Stomach (tissue), 9 donors: ENCODE data around the gene TECPR1. TPM values are rescaled to one million over a fixed set of nuclear protein-coding genes. Genes with fewer than 3 reads are reported as not detected.

ENCODE experiments used
- DNase-seq, 2 donors: peaks; one replicate each; pipeline versions ENCODE4 v3.0.0 to v3.0.0-alpha.2; 2013 to 2019
- H3K27ac ChIP-seq, 5 donors: fragments of 200-600 bp in 4 of 5; sonication (generic) in 4 of 5; one replicate each; pipeline ENCODE4 v1.5.1; 2013 to 2019; ENCODE audit warnings: mild to moderate bottlenecking in 1 of 5, moderate library complexity in 1 of 5
- H3K27me3 ChIP-seq, 3 donors: fragments of 200-600 bp; sonication (generic); one replicate each; pipeline ENCODE4 v1.5.1; 2017 to 2019; ENCODE audit warnings: mixed run types in 1 of 3
- H3K36me3 ChIP-seq, 4 donors: fragments of 200-600 bp; sonication (generic); 1 replicate in 3 of 4; 2 replicates in 1 of 4; pipeline ENCODE4 v1.5.1; 2016 to 2019
- H3K4me1 ChIP-seq, 4 donors: fragments of 200-600 bp; sonication (generic); one replicate each; pipeline ENCODE4 v1.5.1; 2016 to 2019
- H3K4me3 ChIP-seq, 4 donors: fragments of 200-600 bp; sonication (generic) in 3 of 4; one replicate each; pipeline ENCODE4 v1.5.1; 2016 to 2019; ENCODE audit warnings: mild to moderate bottlenecking in 1 of 4
- H3K9me3 ChIP-seq, 4 donors: fragments of 200-600 bp; sonication (generic); one replicate each; pipeline ENCODE4 v1.5.1; 2016 to 2019
- EP300 ChIP-seq: sonication (generic); formaldehyde crosslinking; IDR thresholded peaks from one replicate; pipeline ENCODE4 v1.6.1; 2017; ENCODE audit warnings: antibody characterized with exemption
- POLR2A ChIP-seq, 4 donors: fragments of 450-650 bp; IDR thresholded peaks; one replicate each; pipeline ENCODE4 v1.6.1; 2016; ENCODE audit warnings: antibody characterized with exemption in 4 of 4, control low read depth in 2 of 4, mild to moderate bottlenecking in 1 of 4, moderate library complexity in 1 of 4
- POLR2AphosphoS5 ChIP-seq, 3 donors: sonication (generic); formaldehyde crosslinking; IDR thresholded peaks; one replicate each; pipeline ENCODE4 v1.6.1; 2016; ENCODE audit warnings: antibody characterized with exemption in 3 of 3
- WGBS, 5 donors: extraction: QIAGEN DNeasy Blood & Tissue Kit in 3 of 5; methylation state at CpG; one replicate each; pipeline versions ENCODE4 v1.1.5 to v1.1.7; 2013 to 2018; 5-methylcytosine and 5-hydroxymethylcytosine counted together
- intact Hi-C: fragments of 100-400 bp; cut with DNase I; formaldehyde crosslinking; loops from one replicate; pipeline ENCODE4 v1.15.1; 2023; ENCODE audit warnings: low total_unique reads
- polyA plus RNA-seq, 3 donors: library from polyadenylated mRNA; stranded (reverse); fragments of 200-250 nt; gene quantifications; one replicate each; pipeline ENCODE4 v1.2.3, GENCODE V29; 2013
- total RNA-seq, 5 donors: library from RNA; depleted of rRNA; stranded (reverse); fragments of >200 nt; gene quantifications; one replicate each; pipeline versions ENCODE4 v1.1.0 to v1.2.3, GENCODE V29; 2014 to 2016
- TF ChIP-seq, protein P1 (sequence below), 7 experiments: fragments of 450-650 bp in 4 of 7; fragments of 200-600 bp in 3 of 7; sonication (generic) in 3 of 7; IDR thresholded peaks; one replicate each; pipeline ENCODE4 v1.5.1; 2016 to 2019; ENCODE audit warnings: antibody characterized with exemption in 7 of 7, control low read depth in 2 of 7, mild to moderate bottlenecking in 1 of 7
- donor health status: healthy with polysubstance abuse.
- donor health status: Bipolar disorder and iron deficiency.
- donor health status: healthy.

TECPR1 gene
- total and polyA plus RNA-seq, 8 donors = 8.8 to 70.7 (median 28.8) TPM

GRCh38 chr7:98285157-98286092 is 33.4 kb upstream of the TECPR1 start:
- Histone ChIP-seq H3K9me3 (no peaks in the 10 kb centered on the region), H3K27me3 (no peaks in the 10 kb centered on the region), H3K27ac (peak overlapping the region; percentile 90 to 99 (median 99)), H3K4me3 (peak overlapping the region; percentile 84 to 99 (median 96)), H3K36me3 (peaks cover 0 to 31% (median 17%) of the 10 kb centered on the region in 4 donors), H3K4me1 (peaks cover 74 to 87% (median 80%) of the 10 kb centered on the region in 4 donors)
- 46 to 62% (median 51%) methylated on average over 8 to 21 of the region's 21 CpGs for WGBS, 5 donors
- intact Hi-C loops = no loop called here
- TF ChIP-seq, protein P1, sequence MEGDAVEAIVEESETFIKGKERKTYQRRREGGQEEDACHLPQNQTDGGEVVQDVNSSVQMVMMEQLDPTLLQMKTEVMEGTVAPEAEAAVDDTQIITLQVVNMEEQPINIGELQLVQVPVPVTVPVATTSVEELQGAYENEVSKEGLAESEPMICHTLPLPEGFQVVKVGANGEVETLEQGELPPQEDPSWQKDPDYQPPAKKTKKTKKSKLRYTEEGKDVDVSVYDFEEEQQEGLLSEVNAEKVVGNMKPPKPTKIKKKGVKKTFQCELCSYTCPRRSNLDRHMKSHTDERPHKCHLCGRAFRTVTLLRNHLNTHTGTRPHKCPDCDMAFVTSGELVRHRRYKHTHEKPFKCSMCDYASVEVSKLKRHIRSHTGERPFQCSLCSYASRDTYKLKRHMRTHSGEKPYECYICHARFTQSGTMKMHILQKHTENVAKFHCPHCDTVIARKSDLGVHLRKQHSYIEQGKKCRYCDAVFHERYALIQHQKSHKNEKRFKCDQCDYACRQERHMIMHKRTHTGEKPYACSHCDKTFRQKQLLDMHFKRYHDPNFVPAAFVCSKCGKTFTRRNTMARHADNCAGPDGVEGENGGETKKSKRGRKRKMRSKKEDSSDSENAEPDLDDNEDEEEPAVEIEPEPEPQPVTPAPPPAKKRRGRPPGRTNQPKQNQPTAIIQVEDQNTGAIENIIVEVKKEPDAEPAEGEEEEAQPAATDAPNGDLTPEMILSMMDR (IDR thresholded peaks at IDR 0.05) = no peak
- TF ChIP-seq EP300 = no peak
- TF ChIP-seq POLR2A (IDR thresholded peaks at IDR 0.05) = no peak
- TF ChIP-seq POLR2AphosphoS5 (IDR thresholded peaks at IDR 0.05) = no peak
- no peak for DNase-seq

DNA sequence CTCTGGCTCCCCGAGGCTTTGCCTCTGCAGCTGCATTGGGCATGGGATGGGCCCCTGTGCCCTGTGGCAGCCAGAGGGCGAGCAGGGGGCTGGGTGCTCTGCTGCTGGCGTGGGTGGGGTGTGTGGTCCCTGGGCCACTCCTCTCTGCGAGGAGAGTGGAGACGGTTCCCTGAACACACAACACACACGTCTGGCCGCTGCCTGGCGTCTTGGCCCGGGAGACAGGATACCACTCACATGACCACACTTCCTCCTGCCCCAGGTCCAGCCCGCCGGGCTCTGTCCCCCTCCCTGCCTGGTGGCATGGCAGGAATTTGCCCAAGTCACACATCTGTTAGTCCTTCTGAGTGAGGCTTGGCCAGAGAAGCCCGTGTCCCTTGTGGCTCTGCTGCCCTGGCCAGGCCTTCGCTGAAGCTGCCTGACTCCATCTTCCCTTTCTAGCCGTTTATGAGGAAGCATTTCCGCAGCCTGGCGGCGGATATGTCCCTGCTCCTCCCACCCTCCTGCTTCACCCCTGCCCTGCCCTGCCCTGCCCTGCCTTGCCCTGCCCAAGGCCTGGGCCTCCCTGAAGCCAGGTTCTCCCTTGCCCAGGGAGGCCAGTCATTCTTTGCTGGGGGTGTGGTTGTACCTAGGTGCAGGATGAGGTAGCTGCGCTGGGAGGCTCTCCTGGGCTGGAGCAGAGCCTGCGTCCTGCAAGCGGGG is 32.5 kb upstream of the TECPR1 start:
- peak overlapping the region; percentile 90 to 99 (median 99) for H3K27ac ChIP-seq
- peak; percentile 79 to 85 for DNase-seq
- H3K4me3 ChIP-seq = peak overlapping the region; percentile 84 to 99 (median 96)
- H3K4me1 ChIP-seq = peaks cover 75 to 89% (median 83%) of the 10 kb centered on the region in 4 donors
- 6 to 28% (median 21%) methylated on average over 15 to 20 of the region's 20 CpGs for WGBS, 5 donors
- no peaks in the 10 kb centered on the region for H3K27me3 ChIP-seq
- intact Hi-C loops = no loop called here
- H3K9me3 ChIP-seq = no peaks in the 10 kb centered on the region
- H3K36me3 ChIP-seq = peaks cover 0 to 26% (median 15%) of the 10 kb centered on the region in 4 donors
- TF ChIP-seq POLR2AphosphoS5 (IDR thresholded peaks at IDR 0.05) (peak; percentile 41 to 79 (median 59)), EP300 (no peak)

GRCh38 chr7:98283887-98284222 is 31.8 kb upstream of the TECPR1 start:
- H3K27ac ChIP-seq = peak overlapping the region; percentile 90 to 99 (median 99)
- peaks cover 71 to 89% (median 82%) of the 10 kb centered on the region in 4 donors for H3K4me1 ChIP-seq
- no peaks in the 10 kb centered on the region for H3K27me3 ChIP-seq
- peaks cover 0 to 21% (median 11%) of the 10 kb centered on the region in 4 donors for H3K36me3 ChIP-seq
- H3K4me3 ChIP-seq = peak overlapping the region; percentile 84 to 99 (median 96)
- no peaks in the 10 kb centered on the region for H3K9me3 ChIP-seq
- DNase-seq = no peak
- 21 to 48% (median 35%) methylated on average over 3 to 8 of the region's 8 CpGs for WGBS, 5 donors
- TF ChIP-seq POLR2AphosphoS5 (IDR thresholded peaks at IDR 0.05) = no peak
- TF ChIP-seq EP300 = no peak
- TF ChIP-seq, protein P1 (IDR thresholded peaks at IDR 0.05) = no peak
- intact Hi-C loops = no loop called here

- intact Hi-C loops = no loop called here
- peak overlapping the region; percentile 84 to 99 (median 96) for H3K4me3 ChIP-seq
- peaks cover 0 to 15% (median 9%) of the 10 kb centered on the region in 4 donors for H3K36me3 ChIP-seq
- H3K27ac ChIP-seq = peak overlapping the region; percentile 90 to 99 (median 99)
- DNase-seq = peak; percentile 49 to 75
- no peaks in the 10 kb centered on the region for H3K27me3 ChIP-seq
- H3K9me3 ChIP-seq = no peaks in the 10 kb centered on the region
- peaks cover 67 to 88% (median 82%) of the 10 kb centered on the region in 4 donors for H3K4me1 ChIP-seq
- TF ChIP-seq POLR2AphosphoS5 (IDR thresholded peaks at IDR 0.05) (peak in 2 of 3 donors; percentile 72 to 75), EP300 (no peak)
- 23 to 33% (median 28%) methylated on average over 15 to 19 of the region's 19 CpGs for WGBS, 5 donors
Measured at GRCh38 chr7:98283127-98283886, 31.3 kb upstream of the TECPR1 start.
